IMR-90 (cell line): ENCODE results near the gene TMEM38A. TPM values are rescaled to one million over a fixed set of nuclear protein-coding genes. Genes with fewer than 3 reads are reported as not detected.

Experiments used
- ATAC-seq: fragments of 200-7000 bp; cut with Tn5 transposase; 2 replicates; pipeline ENCODE4 v1.9.1; 2020; ENCODE audit warnings: low read depth, mild to moderate bottlenecking, moderate library complexity
- BruUV-seq: library from RNA; stranded (reverse); fragments of 400-500 nt; replicated peaks from 2 replicates; lab custom pipeline; 2021; lab: Mats Ljungman, UMichigan
- CTCF ChIA-PET: fragments of 300-600 bp; formaldehyde crosslinking; extraction: SDS; loops from one replicate; lab custom pipeline; 2021; ENCODE audit warnings: antibody characterized with exemption; lab: Yijun Ruan, JAX
- POLR2A ChIA-PET: fragments of 300-600 bp; sonication (Branson Sonifier 250); formaldehyde crosslinking; loops from one replicate; lab custom pipeline; 2022; ENCODE audit warnings: antibody characterized with exemption; ENCODE audit not compliant: unreplicated experiment; lab: Charles Lee
- DNase-seq: peaks from one replicate; pipeline ENCODE4 v3.0.0; 2013
- H2AFZ ChIP-seq: replicated peaks from 2 replicates; pipeline ENCODE3; 2013; ENCODE audit warnings: low read length, mild to moderate bottlenecking; ENCODE audit not compliant: poor library complexity
- H2AK5ac ChIP-seq: 2 replicates; pipeline ENCODE4 v1.6.1; 2013; ENCODE audit warnings: low read depth, low read length, inconsistent platforms
- H2AK9ac ChIP-seq: replicated peaks from 2 replicates; pipeline ENCODE3; 2013; ENCODE audit warnings: mild to moderate bottlenecking, low read depth, low read length, moderate library complexity; ENCODE audit not compliant: poor library complexity
- H2BK120ac ChIP-seq: 2 replicates; pipeline ENCODE4 v1.6.1; 2013; ENCODE audit warnings: low read depth, low read length, inconsistent platforms
- H2BK15ac ChIP-seq: 3 replicates; pipeline ENCODE4 v1.6.1; 2013; ENCODE audit warnings: low read depth, low read length, inconsistent platforms
- H2BK20ac ChIP-seq: 2 replicates; pipeline ENCODE4 v1.6.1; 2013; ENCODE audit warnings: low read depth, mild to moderate bottlenecking, inconsistent platforms, low read length, moderate library complexity
- H2BK5ac ChIP-seq: 2 replicates; pipeline ENCODE4 v1.6.1; 2013; ENCODE audit warnings: mild to moderate bottlenecking, low read depth, low read length, inconsistent platforms; ENCODE audit not compliant: poor library complexity, severe bottlenecking
- H3K14ac ChIP-seq: replicated peaks from 2 replicates; pipeline ENCODE4 v1.6.1; 2013; ENCODE audit warnings: low read depth, low read length, inconsistent platforms
- H3K18ac ChIP-seq: 2 replicates; pipeline ENCODE4 v1.6.1; 2013; ENCODE audit warnings: low read depth, low read length, control low read depth
- H3K23ac ChIP-seq: 2 replicates; pipeline ENCODE4 v1.6.1; 2013; ENCODE audit warnings: low read depth, low read length, inconsistent platforms
- H3K27ac ChIP-seq: 2 replicates; pipeline ENCODE4 v1.5.1; 2013; ENCODE audit warnings: mild to moderate bottlenecking, control low read depth, low read length; ENCODE audit not compliant: insufficient read depth
- H3K27me3 ChIP-seq: 2 replicates; pipeline ENCODE4 v1.6.1; 2013; ENCODE audit warnings: low read length; ENCODE audit not compliant: control insufficient read depth, insufficient read depth
- H3K36me3 ChIP-seq: 2 replicates; pipeline ENCODE4 v1.6.1; 2013; ENCODE audit warnings: low read length, mixed read lengths; ENCODE audit not compliant: control insufficient read depth, insufficient read depth
- H3K4ac ChIP-seq: 2 replicates; pipeline ENCODE4 v1.6.1; 2013; ENCODE audit warnings: low read depth, low read length, inconsistent platforms
- H3K4me1 ChIP-seq: 2 replicates; pipeline ENCODE4 v1.6.1; 2013; ENCODE audit warnings: low read length, mixed read lengths; ENCODE audit not compliant: control insufficient read depth, insufficient read depth
- H3K4me2 ChIP-seq: 2 replicates; pipeline ENCODE4 v1.6.1; 2013; ENCODE audit warnings: low read depth, mild to moderate bottlenecking, control low read depth, low read length, moderate library complexity
- H3K4me3 ChIP-seq: 2 replicates; pipeline ENCODE4 v1.5.1; 2013; ENCODE audit warnings: low read depth, mild to moderate bottlenecking, control low read depth, low read length, moderate library complexity; ENCODE audit not compliant: insufficient read depth
- H3K56ac ChIP-seq: 2 replicates; pipeline ENCODE4 v1.6.1; 2013; ENCODE audit warnings: low read length, inconsistent platforms; ENCODE audit not compliant: insufficient read depth; ENCODE audit errors: extremely low read depth
- H3K79me1 ChIP-seq, 2 experiments: 2 replicates each; pipeline ENCODE4 v1.6.1; 2013; ENCODE audit warnings: low read length in 2 of 2, inconsistent platforms in 1 of 2, low read depth in 1 of 2
- H3K9ac ChIP-seq: 2 replicates; pipeline ENCODE4 v1.6.1; 2013; ENCODE audit warnings: low read depth, low read length, control low read depth
- H3K9me1 ChIP-seq: 2 replicates; pipeline ENCODE4 v1.6.1; 2013; ENCODE audit warnings: low read length, inconsistent platforms; ENCODE audit not compliant: insufficient read depth
- H3K9me3 ChIP-seq: 2 replicates; pipeline ENCODE4 v1.6.1; 2013; ENCODE audit warnings: low read length; ENCODE audit not compliant: control insufficient read depth, insufficient read depth
- H4K20me1 ChIP-seq: 2 replicates; pipeline ENCODE4 v1.6.1; 2013; ENCODE audit warnings: low read length, inconsistent platforms; ENCODE audit not compliant: insufficient read depth
- H4K5ac ChIP-seq: 2 replicates; pipeline ENCODE4 v1.6.1; 2013; ENCODE audit warnings: mild to moderate bottlenecking, low read depth, low read length, control low read depth
- H4K8ac ChIP-seq, 2 experiments: 2 replicates each; pipeline ENCODE4 v1.6.1; 2013; ENCODE audit warnings: low read depth in 2 of 2, low read length in 2 of 2, control low read depth in 1 of 2, inconsistent platforms in 1 of 2
- H4K91ac ChIP-seq: 2 replicates; pipeline ENCODE4 v1.6.1; 2013; ENCODE audit warnings: low read depth, low read length, inconsistent platforms; ENCODE audit not compliant: insufficient read depth
- BHLHE40 ChIP-seq: fragments of 150-350 bp; IDR thresholded peaks from 2 replicates; pipeline ENCODE4 v1.6.1; 2016; ENCODE audit warnings: mild to moderate bottlenecking, low read depth, low read length
- CEBPB ChIP-seq: IDR thresholded peaks from 2 replicates; pipeline ENCODE4 v1.6.1; 2012; ENCODE audit warnings: low read depth, low read length, improper control_type of control experiment
- CHD1 ChIP-seq: IDR thresholded peaks from 2 replicates; pipeline ENCODE4 v1.6.1; 2012; ENCODE audit warnings: low read depth, low read length, improper control_type of control experiment
- CTCF ChIP-seq: conservative IDR thresholded peaks from 2 replicates; pipeline ENCODE4 v1.5.1; 2012; ENCODE audit warnings: mild to moderate bottlenecking, low read depth, low read length, improper control_type of control experiment
- MAZ ChIP-seq: IDR thresholded peaks from 2 replicates; pipeline ENCODE4 v1.6.1; 2012; ENCODE audit warnings: low read depth, mild to moderate bottlenecking, low read length, improper control_type of control experiment, moderate library complexity, borderline replicate concordance
- MXI1 ChIP-seq: IDR thresholded peaks from 2 replicates; pipeline ENCODE4 v1.6.1; 2012; ENCODE audit warnings: low read depth, mild to moderate bottlenecking, low read length, moderate library complexity, borderline replicate concordance
- NFE2L2 ChIP-seq: fragments of 150-350 bp; IDR thresholded peaks from 2 replicates; pipeline ENCODE4 v1.6.1; 2016; ENCODE audit warnings: low read depth, mild to moderate bottlenecking, low read length
- POLR2A ChIP-seq: IDR thresholded peaks from 2 replicates; pipeline ENCODE4 v1.6.1; 2012; ENCODE audit warnings: mild to moderate bottlenecking, low read depth, low read length
- RCOR1 ChIP-seq: IDR thresholded peaks from 2 replicates; pipeline ENCODE4 v1.6.1; 2012; ENCODE audit warnings: mild to moderate bottlenecking, low read length, improper control_type of control experiment; ENCODE audit not compliant: insufficient replicate concordance
- RFX5 ChIP-seq: IDR thresholded peaks from 2 replicates; pipeline ENCODE4 v1.8.0; 2012; ENCODE audit warnings: low read depth, mild to moderate bottlenecking, low read length, moderate library complexity
- SMC3 ChIP-seq: fragments of 150-350 bp; IDR thresholded peaks from 2 replicates; pipeline ENCODE4 v1.6.1; 2016; ENCODE audit warnings: low read depth, mild to moderate bottlenecking, antibody characterized with exemption, low read length, moderate library complexity
- whole genome bisulfite sequencing, 2 experiments: methylation state at CpG; one replicate each; pipeline versions ENCODE4 v1.1.5 to v1.1.7; 2013; ENCODE audit warnings: missing lambda C conversion rate in 2 of 2; ENCODE audit not compliant: insufficient read length in 1 of 2; ENCODE audit errors: extremely low coverage in 2 of 2; 5-methylcytosine and 5-hydroxymethylcytosine counted together
- dilution Hi-C: fragments of 300-500 bp; cut with HindIII; formaldehyde crosslinking; loops from one replicate; pipeline ENCODE4 v1.14.3; 2018; ENCODE audit warnings: low sequenced_read_pairs; ENCODE audit not compliant: unreplicated experiment
- in situ Hi-C: fragments of 300-500 bp; cut with MboI; formaldehyde crosslinking; loops from 3 replicates; pipeline ENCODE4 v1.14.3; 2019; ENCODE audit warnings: low sequenced_read_pairs, inconsistent platforms, mixed read lengths
- intact Hi-C: fragments of 100-400 bp; cut with micrococcal nuclease; formaldehyde crosslinking; loops from 2 replicates; pipeline ENCODE4 v1.10.0; 2022
- polyA plus RNA-seq, 3 experiments: library from polyadenylated mRNA; depleted of rRNA; stranded (reverse); fragments of >200 nt; gene quantifications; 2 replicates each; pipeline ENCODE4 v1.2.3, GENCODE V29; 2012; ENCODE audit warnings: low replicate concordance in 1 of 3
- total RNA-seq: library from RNA; depleted of rRNA; stranded (reverse); fragments of >200 nt; gene quantifications from 2 replicates; pipeline ENCODE4 v1.2.3, GENCODE V29; 2012

TMEM38A gene
- total and polyA plus RNA-seq, 2 of the 4 experiments (the other 2 are of a cell fraction) = 1.3 to 2.0 TPM

- H3K4me1 ChIP-seq = peaks cover 3% of the 10 kb centered on the region; the same call in 1 of the 2 replicates
- H3K14ac ChIP-seq = no peak overlapping the region
- no TSS peak for BruUV-seq
- H3K79me1 ChIP-seq = peaks cover 15 to 91% of the 10 kb centered on the region in 2 experiments; a peak in 3 of 4 replicates
- H3K56ac ChIP-seq = no peak overlapping the region
- TF ChIP-seq CEBPB = no peak
- TF ChIP-seq MAZ = no peak
- no peak for TF ChIP-seq RCOR1
- no peak for TF ChIP-seq RFX5
- no peak for TF ChIP-seq CHD1
- no peak for TF ChIP-seq POLR2A
- TF ChIP-seq BHLHE40 = no peak
- no peak for TF ChIP-seq SMC3
- no peak for TF ChIP-seq CTCF
- TF ChIP-seq NFE2L2 = no peak
- no peak for TF ChIP-seq MXI1
- H2BK15ac ChIP-seq = no peak overlapping the region
- no peak overlapping the region for H3K4me2 ChIP-seq
- no peak overlapping the region for H3K9ac ChIP-seq
- H3K4me3 ChIP-seq = no peak overlapping the region
- H3K27me3 ChIP-seq = no peaks in the 10 kb centered on the region
- peaks cover 32% of the 10 kb centered on the region for H3K9me1 ChIP-seq
- H2AK5ac ChIP-seq = no peak overlapping the region
- H3K27ac ChIP-seq = no peak overlapping the region
- H2AFZ ChIP-seq = no peak overlapping the region
- no peak overlapping the region for H4K8ac ChIP-seq
- H4K5ac ChIP-seq = no peak overlapping the region
- H3K36me3 ChIP-seq = peaks cover 11% of the 10 kb centered on the region
- ATAC-seq = no peak
- no peaks in the 10 kb centered on the region for H3K9me3 ChIP-seq
- H3K4ac ChIP-seq = no peak overlapping the region
- ChIA-PET CTCF (no interaction called here), POLR2A (no interaction called here)
- no peak overlapping the region for H2AK9ac ChIP-seq
- dilution Hi-C loops (no loop called here), intact Hi-C loops (no loop called here), in situ Hi-C loops (no loop called here)
- DNase-seq = no peak
- no peak overlapping the region for H2BK20ac ChIP-seq
- no CpG with 5 or more reads among the region's 2 CpGs for WGBS, 2 experiments
- no peak overlapping the region for H4K91ac ChIP-seq
- H2BK120ac ChIP-seq = no peak overlapping the region
- H3K18ac ChIP-seq = no peak overlapping the region
- H3K23ac ChIP-seq = no peak overlapping the region
- no peak overlapping the region for H2BK5ac ChIP-seq
- H4K20me1 ChIP-seq = peaks cover 97% of the 10 kb centered on the region
Measured at GRCh38 chr19:16623066-16623465, 37.9 kb upstream of the TMEM38A start.
